PC-3 (cell line): ENCODE measurements around the gene IRF2BP1.

ENCODE experiments used
- EZH2 ChIP-seq: fragments of 300-600 bp; sonication (generic); IDR thresholded peaks from one replicate; pipeline ENCODE4 v1.6.1; 2017; ENCODE audit warnings: antibody characterized with exemption, mild to moderate bottlenecking, low read length; ENCODE audit not compliant: unreplicated experiment
- EZH2phosphoT487 ChIP-seq: fragments of 300-600 bp; sonication (generic); IDR thresholded peaks from 2 replicates; pipeline ENCODE4 v1.6.1; 2018; ENCODE audit warnings: mild to moderate bottlenecking, antibody characterized with exemption, low read length, borderline replicate concordance
- TF ChIP-seq, protein P1 (sequence below): fragments of 300-600 bp; sonication (generic); conservative IDR thresholded peaks from 2 replicates; pipeline ENCODE4 v1.5.1; 2017; ENCODE audit warnings: antibody characterized with exemption, low read depth, mild to moderate bottlenecking, low read length

DNA sequence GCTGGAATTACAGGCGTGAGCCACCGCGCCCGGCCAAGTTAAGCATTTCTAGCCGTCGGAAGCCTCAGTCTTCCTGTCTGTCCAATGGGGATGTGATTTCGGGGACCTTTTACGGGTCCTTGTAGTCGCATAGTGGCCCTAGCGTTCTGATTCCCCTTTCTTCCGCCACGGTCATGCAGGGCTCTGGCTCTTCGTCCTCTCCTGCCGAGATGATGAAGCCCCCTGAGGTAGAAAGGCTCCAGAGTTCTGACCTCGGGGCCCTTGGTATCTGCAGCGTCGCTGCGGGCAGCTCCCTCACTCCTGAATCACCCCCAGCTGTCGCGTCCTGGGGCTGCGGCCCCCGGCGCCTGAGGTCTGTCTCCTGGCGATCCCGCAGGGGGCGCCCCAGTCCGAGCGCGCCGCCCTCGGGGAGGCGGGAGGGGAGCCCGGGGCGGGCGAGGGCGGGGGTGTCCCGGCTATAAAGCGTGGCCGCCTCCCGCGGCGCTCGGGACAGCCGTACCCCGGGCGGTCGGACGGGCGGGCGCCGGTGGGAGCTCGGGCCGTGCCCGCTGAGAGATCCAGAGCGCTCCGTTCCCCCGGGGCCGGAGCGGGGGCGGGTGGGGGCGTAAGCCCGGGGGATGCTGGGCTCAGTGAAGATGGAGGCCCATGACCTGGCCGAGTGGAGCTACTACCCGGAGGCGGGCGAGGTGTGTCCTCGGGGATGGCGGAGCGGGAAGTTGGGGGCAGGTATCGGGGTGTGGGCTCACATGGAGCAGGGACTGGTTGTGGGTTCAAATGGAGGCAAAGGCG is 21.9 kb downstream of the IRF2BP1 start, which contains the start of gene FOXA3:
- TF ChIP-seq, protein P1, sequence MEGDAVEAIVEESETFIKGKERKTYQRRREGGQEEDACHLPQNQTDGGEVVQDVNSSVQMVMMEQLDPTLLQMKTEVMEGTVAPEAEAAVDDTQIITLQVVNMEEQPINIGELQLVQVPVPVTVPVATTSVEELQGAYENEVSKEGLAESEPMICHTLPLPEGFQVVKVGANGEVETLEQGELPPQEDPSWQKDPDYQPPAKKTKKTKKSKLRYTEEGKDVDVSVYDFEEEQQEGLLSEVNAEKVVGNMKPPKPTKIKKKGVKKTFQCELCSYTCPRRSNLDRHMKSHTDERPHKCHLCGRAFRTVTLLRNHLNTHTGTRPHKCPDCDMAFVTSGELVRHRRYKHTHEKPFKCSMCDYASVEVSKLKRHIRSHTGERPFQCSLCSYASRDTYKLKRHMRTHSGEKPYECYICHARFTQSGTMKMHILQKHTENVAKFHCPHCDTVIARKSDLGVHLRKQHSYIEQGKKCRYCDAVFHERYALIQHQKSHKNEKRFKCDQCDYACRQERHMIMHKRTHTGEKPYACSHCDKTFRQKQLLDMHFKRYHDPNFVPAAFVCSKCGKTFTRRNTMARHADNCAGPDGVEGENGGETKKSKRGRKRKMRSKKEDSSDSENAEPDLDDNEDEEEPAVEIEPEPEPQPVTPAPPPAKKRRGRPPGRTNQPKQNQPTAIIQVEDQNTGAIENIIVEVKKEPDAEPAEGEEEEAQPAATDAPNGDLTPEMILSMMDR, result peak; percentile 53
- TF ChIP-seq EZH2phosphoT487 (no peak), EZH2 (peak; percentile 69)
